ENCODE results near the gene SLC38A6. TPM values are rescaled to one million over a fixed set of nuclear protein-coding genes. Genes with fewer than 3 reads are reported as not detected.

The SLC38A6 gene
- total RNA-seq, 1 donor from 2014 or later: 19.0 TPM

DNA sequence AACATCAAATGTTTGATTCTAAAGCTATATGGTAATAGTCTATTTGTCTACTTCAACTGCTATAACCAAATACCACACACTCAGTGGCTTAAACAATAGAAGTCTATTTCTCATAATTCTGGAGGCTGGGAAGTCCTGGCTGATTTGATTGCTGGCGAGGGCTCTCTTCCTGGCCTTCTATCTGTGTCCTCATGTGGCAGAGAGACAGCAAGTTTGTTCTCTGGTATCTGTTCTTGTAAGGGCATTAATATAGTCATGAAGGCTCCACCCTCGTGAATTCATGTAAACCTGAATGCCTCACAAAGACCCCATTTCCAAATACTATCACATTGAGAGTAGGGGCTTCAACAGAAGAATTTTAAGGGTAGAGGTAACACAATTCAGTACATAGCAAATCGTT is 34.3 kb upstream of the SLC38A6 start:
- no peaks in the 10 kb centered on the region for H3K27me3 Mint-ChIP-seq (ENCODE audit: insufficient read depth, low read depth)
- no peaks in the 10 kb centered on the region for H3K9me3 Mint-ChIP-seq
- Histone ChIP-seq H3K27ac (no peak overlapping the region), H3F3A (ENCODE audit: low read depth) (no peaks in the 10 kb centered on the region), H3K9ac (no peak overlapping the region), H4K20me1 (ENCODE audit: low read depth) (no peaks in the 10 kb centered on the region), H3K79me2 (ENCODE audit: low read depth) (no peaks in the 10 kb centered on the region), H3K36me3 (no peaks in the 10 kb centered on the region), H2AFZ (replicated peaks) (no peak overlapping the region), H3K9me3 (ENCODE audit: low read depth) (no peaks in the 10 kb centered on the region), H3K4me3 (no peak overlapping the region), H3K4me2 (no peak overlapping the region), H3K27me3 (no peaks in the 10 kb centered on the region), H3K4me1 (peaks cover 9% of the 10 kb centered on the region)
- no peak overlapping the region for H3K4me3 Mint-ChIP-seq
- DNase-seq (ENCODE audit: low spot score): no peak
- TF ChIP-seq, protein P1, sequence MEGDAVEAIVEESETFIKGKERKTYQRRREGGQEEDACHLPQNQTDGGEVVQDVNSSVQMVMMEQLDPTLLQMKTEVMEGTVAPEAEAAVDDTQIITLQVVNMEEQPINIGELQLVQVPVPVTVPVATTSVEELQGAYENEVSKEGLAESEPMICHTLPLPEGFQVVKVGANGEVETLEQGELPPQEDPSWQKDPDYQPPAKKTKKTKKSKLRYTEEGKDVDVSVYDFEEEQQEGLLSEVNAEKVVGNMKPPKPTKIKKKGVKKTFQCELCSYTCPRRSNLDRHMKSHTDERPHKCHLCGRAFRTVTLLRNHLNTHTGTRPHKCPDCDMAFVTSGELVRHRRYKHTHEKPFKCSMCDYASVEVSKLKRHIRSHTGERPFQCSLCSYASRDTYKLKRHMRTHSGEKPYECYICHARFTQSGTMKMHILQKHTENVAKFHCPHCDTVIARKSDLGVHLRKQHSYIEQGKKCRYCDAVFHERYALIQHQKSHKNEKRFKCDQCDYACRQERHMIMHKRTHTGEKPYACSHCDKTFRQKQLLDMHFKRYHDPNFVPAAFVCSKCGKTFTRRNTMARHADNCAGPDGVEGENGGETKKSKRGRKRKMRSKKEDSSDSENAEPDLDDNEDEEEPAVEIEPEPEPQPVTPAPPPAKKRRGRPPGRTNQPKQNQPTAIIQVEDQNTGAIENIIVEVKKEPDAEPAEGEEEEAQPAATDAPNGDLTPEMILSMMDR (IDR thresholded peaks at IDR 0.05): no peak
- TF ChIP-seq EZH2phosphoT487 (IDR thresholded peaks at IDR 0.05) (no peak), EZH2 (IDR thresholded peaks at IDR 0.05) (no peak)
- H3K36me3 Mint-ChIP-seq: no peaks in the 10 kb centered on the region
- H3K27ac Mint-ChIP-seq: no peak overlapping the region
- H3K4me1 Mint-ChIP-seq: peaks cover 9% of the 10 kb centered on the region

DNA sequence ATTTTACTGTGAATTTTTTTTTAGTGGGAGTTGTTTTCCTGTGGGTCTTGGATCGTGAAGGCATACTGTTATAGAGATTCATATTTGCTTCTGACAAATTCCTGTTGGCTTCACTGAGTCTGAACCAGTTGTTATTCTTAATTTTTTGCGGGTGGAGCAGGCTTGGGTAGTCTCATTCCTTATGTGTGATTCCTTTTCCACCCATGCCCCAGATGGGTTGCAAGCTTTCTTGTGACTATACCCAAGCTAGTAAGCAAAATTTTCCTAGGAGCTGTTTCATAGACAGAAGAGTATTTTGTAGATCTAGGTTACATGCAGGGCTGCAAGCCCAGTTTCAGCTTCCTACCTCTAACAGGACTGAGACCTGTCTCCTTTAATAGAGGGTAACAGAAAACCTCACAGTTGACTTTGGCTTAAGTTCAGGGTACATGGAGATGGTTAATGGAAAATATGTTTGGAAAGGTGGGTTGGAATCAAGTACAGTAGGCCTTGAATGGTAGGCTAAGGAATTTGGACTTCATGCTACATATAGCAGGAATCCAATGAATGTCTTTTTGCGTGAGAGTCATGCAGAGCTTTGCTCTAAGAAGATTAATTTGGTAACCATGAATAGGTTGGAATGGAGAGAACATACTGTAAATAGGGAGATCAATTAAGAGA is 29.1 kb upstream of the SLC38A6 start:
- Histone ChIP-seq H3K27me3 (no peaks in the 10 kb centered on the region), H3K27ac (no peak overlapping the region), H3K4me1 (no peaks in the 10 kb centered on the region), H4K20me1 (ENCODE audit: low read depth) (no peaks in the 10 kb centered on the region), H3K9me3 (ENCODE audit: low read depth) (no peaks in the 10 kb centered on the region), H3K4me2 (no peak overlapping the region), H3K4me3 (no peak overlapping the region), H3K36me3 (peaks cover 8% of the 10 kb centered on the region), H2AFZ (replicated peaks) (no peak overlapping the region), H3K79me2 (ENCODE audit: low read depth) (peaks cover 3% of the 10 kb centered on the region), H3K9ac (no peak overlapping the region), H3F3A (ENCODE audit: low read depth) (no peaks in the 10 kb centered on the region)
- Mint-ChIP-seq H3K4me3 (no peak overlapping the region), H3K36me3 (peaks cover 6% of the 10 kb centered on the region), H3K4me1 (no peaks in the 10 kb centered on the region), H3K27me3 (ENCODE audit: insufficient read depth, low read depth) (no peaks in the 10 kb centered on the region), H3K9me3 (peaks cover 18% of the 10 kb centered on the region), H3K27ac (no peak overlapping the region)
- DNase-seq (ENCODE audit: low spot score): no peak
- TF ChIP-seq EZH2phosphoT487 (IDR thresholded peaks at IDR 0.05) (no peak), EZH2 (IDR thresholded peaks at IDR 0.05) (no peak)
- TF ChIP-seq, protein P1 (IDR thresholded peaks at IDR 0.05): no peak

DNA sequence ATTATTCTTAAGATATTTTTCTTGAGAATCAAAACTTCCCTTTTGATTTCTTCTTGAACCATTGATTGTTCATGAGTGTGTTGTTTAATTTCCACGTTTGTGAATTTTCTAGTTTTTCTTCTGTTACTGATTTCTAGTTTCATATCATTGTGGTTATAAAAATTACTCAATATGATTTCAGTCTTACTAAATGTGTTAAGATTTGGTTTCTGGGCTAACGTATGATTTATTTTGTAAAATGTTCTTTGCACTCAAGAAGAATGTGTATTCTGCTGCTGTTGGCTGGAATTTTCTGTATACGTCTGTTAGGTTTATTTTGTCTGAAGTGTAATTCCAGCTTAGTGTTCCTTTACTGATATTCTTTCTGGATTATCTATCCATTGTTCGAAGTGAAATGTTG is 24.8 kb upstream of the SLC38A6 start:
- no peak overlapping the region for H3K4me3 ChIP-seq
- no peak overlapping the region for H3K27ac Mint-ChIP-seq
- H3K27me3 ChIP-seq: no peaks in the 10 kb centered on the region
- H3K4me3 Mint-ChIP-seq: no peak overlapping the region
- no peak overlapping the region for H2AFZ ChIP-seq (replicated peaks)
- no peak overlapping the region for H3K4me2 ChIP-seq
- DNase-seq (ENCODE audit: low spot score): no peak
- no peak overlapping the region for H3K27ac ChIP-seq
- peaks cover 45% of the 10 kb centered on the region for H3K9me3 Mint-ChIP-seq
- H3K36me3 ChIP-seq: peaks cover 8% of the 10 kb centered on the region
- H3K79me2 ChIP-seq (ENCODE audit: low read depth): peaks cover 6% of the 10 kb centered on the region
- H3K4me1 Mint-ChIP-seq: no peaks in the 10 kb centered on the region
- H3K27me3 Mint-ChIP-seq (ENCODE audit: insufficient read depth, low read depth): no peaks in the 10 kb centered on the region
- H3K4me1 ChIP-seq: no peaks in the 10 kb centered on the region
- peaks cover 20% of the 10 kb centered on the region for H3K36me3 Mint-ChIP-seq
- H4K20me1 ChIP-seq (ENCODE audit: low read depth): no peaks in the 10 kb centered on the region
- H3K9me3 ChIP-seq (ENCODE audit: low read depth): peaks cover 4% of the 10 kb centered on the region
- no peaks in the 10 kb centered on the region for H3F3A ChIP-seq (ENCODE audit: low read depth)
- H3K9ac ChIP-seq: no peak overlapping the region
- TF ChIP-seq EZH2phosphoT487 (IDR thresholded peaks at IDR 0.05): no peak
- TF ChIP-seq, protein P1 (IDR thresholded peaks at IDR 0.05): no peak
- TF ChIP-seq EZH2 (IDR thresholded peaks at IDR 0.05): no peak
